GM23338 (cell line): ENCODE results near the gene TXNL4B. TPM values are rescaled to one million over a fixed set of nuclear protein-coding genes. Genes with fewer than 3 reads are reported as not detected.

Experiments used
- ATAC-seq: fragments of 200-7000 bp; cut with Tn5 transposase; 3 replicates; pipeline ENCODE4 v1.9.1; 2020
- DNase-seq: peaks from one replicate; pipeline ENCODE4 v3.0.0-alpha.2; 2015; ENCODE audit warnings: low spot score
- H2AFZ ChIP-seq: fragments of 200-600 bp; sonication (generic); 2 replicates; pipeline ENCODE4 v1.8.0; 2016; ENCODE audit warnings: antibody characterized with exemption, mild to moderate bottlenecking, moderate library complexity
- H3F3A ChIP-seq: fragments of 200-600 bp; sonication (generic); replicated peaks from 2 replicates; pipeline ENCODE4 v1.8.0; 2017; ENCODE audit warnings: antibody characterized with exemption, mixed run types, low read depth
- H3K27ac ChIP-seq: fragments of 200-600 bp; sonication (generic); 2 replicates; pipeline ENCODE4 v1.6.1; 2016; ENCODE audit warnings: low read depth
- H3K27me3 ChIP-seq: fragments of 200-600 bp; sonication (generic); 2 replicates; pipeline ENCODE4 v1.8.0; 2016; ENCODE audit warnings: mild to moderate bottlenecking, mixed run types, moderate library complexity; ENCODE audit not compliant: insufficient read depth
- H3K36me3 ChIP-seq: fragments of 200-600 bp; sonication (generic); 2 replicates; pipeline ENCODE4 v1.8.0; 2016; ENCODE audit warnings: mild to moderate bottlenecking; ENCODE audit not compliant: insufficient read depth
- H3K4me1 ChIP-seq: fragments of 200-600 bp; sonication (generic); 2 replicates; pipeline ENCODE4 v1.8.0; 2016; ENCODE audit warnings: mild to moderate bottlenecking, moderate library complexity; ENCODE audit not compliant: insufficient read depth
- H3K4me2 ChIP-seq: fragments of 200-600 bp; sonication (generic); 2 replicates; pipeline ENCODE4 v1.7.1; 2017; ENCODE audit warnings: mixed run types
- H3K4me3 ChIP-seq: fragments of 200-600 bp; sonication (generic); 2 replicates; pipeline ENCODE4 v1.6.1; 2016; ENCODE audit warnings: mixed run types
- H3K79me2 ChIP-seq: fragments of 200-600 bp; sonication (generic); replicated peaks from 2 replicates; pipeline ENCODE4 v1.8.0; 2017; ENCODE audit warnings: mild to moderate bottlenecking; ENCODE audit not compliant: insufficient read depth
- H3K9me2 ChIP-seq: fragments of 200-600 bp; sonication (generic); 2 replicates; pipeline ENCODE4 v1.8.0; 2017; ENCODE audit not compliant: insufficient read depth
- H4K20me1 ChIP-seq: fragments of 200-600 bp; sonication (generic); replicated peaks from 2 replicates; pipeline ENCODE4 v1.8.0; 2017; ENCODE audit warnings: mild to moderate bottlenecking; ENCODE audit not compliant: insufficient read depth
- H3K27ac Mint-ChIP-seq: 2 replicates; pipeline ENCODE4 v1.8.0; 2020; ENCODE audit warnings: inconsistent platforms, mild to moderate bottlenecking, moderate library complexity, mixed read lengths
- H3K27me3 Mint-ChIP-seq: 3 replicates; pipeline ENCODE4 v1.8.0; 2022; ENCODE audit warnings: low read depth, mild to moderate bottlenecking, moderate library complexity, mixed read lengths, inconsistent platforms; ENCODE audit not compliant: insufficient read depth, poor library complexity
- H3K36me3 Mint-ChIP-seq: 3 replicates; pipeline ENCODE4 v1.8.0; 2021; ENCODE audit warnings: low read depth, mild to moderate bottlenecking, inconsistent platforms, moderate library complexity, mixed read lengths
- H3K4me1 Mint-ChIP-seq: 3 replicates; pipeline ENCODE4 v1.8.0; 2020; ENCODE audit warnings: mild to moderate bottlenecking, inconsistent platforms, mixed read lengths
- H3K4me3 Mint-ChIP-seq: 3 replicates; pipeline ENCODE4 v1.8.0; 2021; ENCODE audit warnings: moderate library complexity, mild to moderate bottlenecking, inconsistent platforms, mixed read lengths
- H3K9me3 Mint-ChIP-seq: 3 replicates; pipeline ENCODE4 v1.8.0; 2020; ENCODE audit warnings: moderate library complexity, mild to moderate bottlenecking, inconsistent platforms, mixed read lengths
- CREB1 ChIP-seq: fragments of 250-450 bp; sonication (Bioruptor Pico); IDR thresholded peaks from 2 replicates; pipeline ENCODE4 v1.5.0; 2020; ENCODE audit warnings: low read depth, mild to moderate bottlenecking, moderate library complexity
- ETS1 ChIP-seq: IDR thresholded peaks from 2 replicates; pipeline ENCODE4 v1.6.1; 2016; ENCODE audit warnings: antibody characterized with exemption
- EZH2 ChIP-seq: fragments of 200-600 bp; sonication (generic); IDR thresholded peaks from one replicate; pipeline ENCODE4 v1.8.0; 2017; ENCODE audit warnings: antibody characterized with exemption, mild to moderate bottlenecking, low read depth; ENCODE audit not compliant: unreplicated experiment
- EZH2phosphoT487 ChIP-seq: fragments of 200-600 bp; sonication (generic); IDR thresholded peaks from one replicate; pipeline ENCODE4 v1.8.1; 2018; ENCODE audit warnings: antibody characterized with exemption; ENCODE audit not compliant: unreplicated experiment
- NANOG ChIP-seq: IDR thresholded peaks from 2 replicates; pipeline ENCODE4 v1.6.1; 2016; ENCODE audit warnings: antibody characterized with exemption, borderline replicate concordance
- POLR2AphosphoS5 ChIP-seq: IDR thresholded peaks from 2 replicates; pipeline ENCODE4 v1.6.1; 2016; ENCODE audit warnings: antibody characterized with exemption, low read depth
- STAT1 ChIP-seq: IDR thresholded peaks from one replicate; pipeline ENCODE4 v1.6.1; 2016; ENCODE audit warnings: antibody characterized with exemption; ENCODE audit not compliant: unreplicated experiment
- ZNF114 ChIP-seq: fragments of 250-450 bp; sonication (Bioruptor Pico); IDR thresholded peaks from 2 replicates; pipeline ENCODE4 v1.5.0; 2020; ENCODE audit warnings: mild to moderate bottlenecking, moderate library complexity
- polyA plus RNA-seq: library from polyadenylated mRNA; unstranded; fragments of >200 nt; fragmentation: Nextera tagmentation; extraction: Ambion mirVana; gene quantifications from 2 replicates; pipeline ENCODE4 v1.2.1, GENCODE V29; 2016
- total RNA-seq: library from RNA; depleted of rRNA; stranded (reverse); fragments of >200 nt; shearing (Covaris generic); gene quantifications from 2 replicates; pipeline ENCODE4 v1.2.3, GENCODE V29; 2014
- TF ChIP-seq, protein P1 (sequence below): IDR thresholded peaks from one replicate; pipeline ENCODE4 v1.6.1; 2018; ENCODE audit warnings: antibody characterized with exemption; ENCODE audit not compliant: unreplicated experiment
- TF ChIP-seq, protein P2 (sequence below): fragments of 250-450 bp; sonication (Bioruptor Pico); IDR thresholded peaks from 2 replicates; pipeline ENCODE4 v1.5.0; 2020; ENCODE audit warnings: mild to moderate bottlenecking, moderate library complexity

The TXNL4B gene
- total and polyA plus RNA-seq, 2 experiments from 2014 or later = 3.7 to 8.9 TPM

- Histone ChIP-seq H2AFZ (no peak overlapping the region), H4K20me1 (no peaks in the 10 kb centered on the region), H3K4me1 (no peaks in the 10 kb centered on the region), H3F3A (no peaks in the 10 kb centered on the region), H3K4me2 (no peak overlapping the region), H3K36me3 (no peaks in the 10 kb centered on the region), H3K27me3 (no peaks in the 10 kb centered on the region), H3K9me2 (no peaks in the 10 kb centered on the region), H3K27ac (no peak overlapping the region), H3K4me3 (no peak overlapping the region), H3K79me2 (no peaks in the 10 kb centered on the region)
- peak; percentile 33 for DNase-seq
- Mint-ChIP-seq H3K36me3 (no peaks in the 10 kb centered on the region), H3K9me3 (peaks cover 10% of the 10 kb centered on the region; the same call in 1 of the 3 replicates), H3K27me3 (no peaks in the 10 kb centered on the region), H3K4me1 (no peaks in the 10 kb centered on the region; the same call in 1 of the 3 replicates), H3K27ac (no peak overlapping the region), H3K4me3 (no peak overlapping the region)
- TF ChIP-seq NANOG (no peak), STAT1 (no peak)
- TF ChIP-seq, protein P1, sequence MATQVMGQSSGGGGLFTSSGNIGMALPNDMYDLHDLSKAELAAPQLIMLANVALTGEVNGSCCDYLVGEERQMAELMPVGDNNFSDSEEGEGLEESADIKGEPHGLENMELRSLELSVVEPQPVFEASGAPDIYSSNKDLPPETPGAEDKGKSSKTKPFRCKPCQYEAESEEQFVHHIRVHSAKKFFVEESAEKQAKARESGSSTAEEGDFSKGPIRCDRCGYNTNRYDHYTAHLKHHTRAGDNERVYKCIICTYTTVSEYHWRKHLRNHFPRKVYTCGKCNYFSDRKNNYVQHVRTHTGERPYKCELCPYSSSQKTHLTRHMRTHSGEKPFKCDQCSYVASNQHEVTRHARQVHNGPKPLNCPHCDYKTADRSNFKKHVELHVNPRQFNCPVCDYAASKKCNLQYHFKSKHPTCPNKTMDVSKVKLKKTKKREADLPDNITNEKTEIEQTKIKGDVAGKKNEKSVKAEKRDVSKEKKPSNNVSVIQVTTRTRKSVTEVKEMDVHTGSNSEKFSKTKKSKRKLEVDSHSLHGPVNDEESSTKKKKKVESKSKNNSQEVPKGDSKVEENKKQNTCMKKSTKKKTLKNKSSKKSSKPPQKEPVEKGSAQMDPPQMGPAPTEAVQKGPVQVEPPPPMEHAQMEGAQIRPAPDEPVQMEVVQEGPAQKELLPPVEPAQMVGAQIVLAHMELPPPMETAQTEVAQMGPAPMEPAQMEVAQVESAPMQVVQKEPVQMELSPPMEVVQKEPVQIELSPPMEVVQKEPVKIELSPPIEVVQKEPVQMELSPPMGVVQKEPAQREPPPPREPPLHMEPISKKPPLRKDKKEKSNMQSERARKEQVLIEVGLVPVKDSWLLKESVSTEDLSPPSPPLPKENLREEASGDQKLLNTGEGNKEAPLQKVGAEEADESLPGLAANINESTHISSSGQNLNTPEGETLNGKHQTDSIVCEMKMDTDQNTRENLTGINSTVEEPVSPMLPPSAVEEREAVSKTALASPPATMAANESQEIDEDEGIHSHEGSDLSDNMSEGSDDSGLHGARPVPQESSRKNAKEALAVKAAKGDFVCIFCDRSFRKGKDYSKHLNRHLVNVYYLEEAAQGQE = no peak
- ATAC-seq = peak; percentile 50
Measured at GRCh38 chr16:72072514-72073342, 20.7 kb downstream of the TXNL4B start.

DNA sequence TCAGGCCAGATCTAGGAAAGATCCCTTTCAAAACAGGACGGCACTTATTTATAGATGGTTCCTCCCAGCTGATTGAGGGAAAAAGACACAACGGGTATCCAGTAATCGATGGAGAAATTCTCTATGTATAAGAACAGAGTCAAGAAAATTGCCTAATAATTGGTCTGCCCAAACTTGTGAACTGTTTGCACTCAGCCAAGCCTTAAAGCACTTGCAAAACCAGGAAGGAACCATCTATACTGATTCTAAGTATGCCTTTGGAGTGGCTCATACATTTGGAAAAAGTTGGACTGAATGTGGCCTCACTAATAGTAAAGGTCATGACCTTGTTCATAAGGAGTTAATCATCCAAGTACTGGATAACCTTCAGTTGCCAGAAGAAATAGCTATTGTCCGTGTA is 24.5 kb downstream of the TXNL4B start:
- no peak for ATAC-seq
- Histone ChIP-seq H3K27me3 (no peaks in the 10 kb centered on the region), H3K4me3 (no peak overlapping the region), H3K79me2 (no peaks in the 10 kb centered on the region), H3K36me3 (no peaks in the 10 kb centered on the region), H3K4me1 (no peaks in the 10 kb centered on the region), H3K9me2 (no peaks in the 10 kb centered on the region), H3F3A (no peaks in the 10 kb centered on the region), H2AFZ (no peak overlapping the region), H3K27ac (no peak overlapping the region), H4K20me1 (no peaks in the 10 kb centered on the region), H3K4me2 (no peak overlapping the region)
- no peak overlapping the region for H3K27ac Mint-ChIP-seq
- no peaks in the 10 kb centered on the region; the same call in 2 of the 3 replicates for H3K4me1 Mint-ChIP-seq
- H3K36me3 Mint-ChIP-seq = no peaks in the 10 kb centered on the region
- no peaks in the 10 kb centered on the region for H3K27me3 Mint-ChIP-seq
- H3K9me3 Mint-ChIP-seq = peaks cover 10% of the 10 kb centered on the region
- DNase-seq = no peak
- TF ChIP-seq EZH2phosphoT487 (no peak), ZNF114 (CRISPR knock-in tag) (no peak), ETS1 (no peak), EZH2 (no peak), POLR2AphosphoS5 (no peak), CREB1 (CRISPR knock-in tag) (no peak)
- TF ChIP-seq, protein P2, sequence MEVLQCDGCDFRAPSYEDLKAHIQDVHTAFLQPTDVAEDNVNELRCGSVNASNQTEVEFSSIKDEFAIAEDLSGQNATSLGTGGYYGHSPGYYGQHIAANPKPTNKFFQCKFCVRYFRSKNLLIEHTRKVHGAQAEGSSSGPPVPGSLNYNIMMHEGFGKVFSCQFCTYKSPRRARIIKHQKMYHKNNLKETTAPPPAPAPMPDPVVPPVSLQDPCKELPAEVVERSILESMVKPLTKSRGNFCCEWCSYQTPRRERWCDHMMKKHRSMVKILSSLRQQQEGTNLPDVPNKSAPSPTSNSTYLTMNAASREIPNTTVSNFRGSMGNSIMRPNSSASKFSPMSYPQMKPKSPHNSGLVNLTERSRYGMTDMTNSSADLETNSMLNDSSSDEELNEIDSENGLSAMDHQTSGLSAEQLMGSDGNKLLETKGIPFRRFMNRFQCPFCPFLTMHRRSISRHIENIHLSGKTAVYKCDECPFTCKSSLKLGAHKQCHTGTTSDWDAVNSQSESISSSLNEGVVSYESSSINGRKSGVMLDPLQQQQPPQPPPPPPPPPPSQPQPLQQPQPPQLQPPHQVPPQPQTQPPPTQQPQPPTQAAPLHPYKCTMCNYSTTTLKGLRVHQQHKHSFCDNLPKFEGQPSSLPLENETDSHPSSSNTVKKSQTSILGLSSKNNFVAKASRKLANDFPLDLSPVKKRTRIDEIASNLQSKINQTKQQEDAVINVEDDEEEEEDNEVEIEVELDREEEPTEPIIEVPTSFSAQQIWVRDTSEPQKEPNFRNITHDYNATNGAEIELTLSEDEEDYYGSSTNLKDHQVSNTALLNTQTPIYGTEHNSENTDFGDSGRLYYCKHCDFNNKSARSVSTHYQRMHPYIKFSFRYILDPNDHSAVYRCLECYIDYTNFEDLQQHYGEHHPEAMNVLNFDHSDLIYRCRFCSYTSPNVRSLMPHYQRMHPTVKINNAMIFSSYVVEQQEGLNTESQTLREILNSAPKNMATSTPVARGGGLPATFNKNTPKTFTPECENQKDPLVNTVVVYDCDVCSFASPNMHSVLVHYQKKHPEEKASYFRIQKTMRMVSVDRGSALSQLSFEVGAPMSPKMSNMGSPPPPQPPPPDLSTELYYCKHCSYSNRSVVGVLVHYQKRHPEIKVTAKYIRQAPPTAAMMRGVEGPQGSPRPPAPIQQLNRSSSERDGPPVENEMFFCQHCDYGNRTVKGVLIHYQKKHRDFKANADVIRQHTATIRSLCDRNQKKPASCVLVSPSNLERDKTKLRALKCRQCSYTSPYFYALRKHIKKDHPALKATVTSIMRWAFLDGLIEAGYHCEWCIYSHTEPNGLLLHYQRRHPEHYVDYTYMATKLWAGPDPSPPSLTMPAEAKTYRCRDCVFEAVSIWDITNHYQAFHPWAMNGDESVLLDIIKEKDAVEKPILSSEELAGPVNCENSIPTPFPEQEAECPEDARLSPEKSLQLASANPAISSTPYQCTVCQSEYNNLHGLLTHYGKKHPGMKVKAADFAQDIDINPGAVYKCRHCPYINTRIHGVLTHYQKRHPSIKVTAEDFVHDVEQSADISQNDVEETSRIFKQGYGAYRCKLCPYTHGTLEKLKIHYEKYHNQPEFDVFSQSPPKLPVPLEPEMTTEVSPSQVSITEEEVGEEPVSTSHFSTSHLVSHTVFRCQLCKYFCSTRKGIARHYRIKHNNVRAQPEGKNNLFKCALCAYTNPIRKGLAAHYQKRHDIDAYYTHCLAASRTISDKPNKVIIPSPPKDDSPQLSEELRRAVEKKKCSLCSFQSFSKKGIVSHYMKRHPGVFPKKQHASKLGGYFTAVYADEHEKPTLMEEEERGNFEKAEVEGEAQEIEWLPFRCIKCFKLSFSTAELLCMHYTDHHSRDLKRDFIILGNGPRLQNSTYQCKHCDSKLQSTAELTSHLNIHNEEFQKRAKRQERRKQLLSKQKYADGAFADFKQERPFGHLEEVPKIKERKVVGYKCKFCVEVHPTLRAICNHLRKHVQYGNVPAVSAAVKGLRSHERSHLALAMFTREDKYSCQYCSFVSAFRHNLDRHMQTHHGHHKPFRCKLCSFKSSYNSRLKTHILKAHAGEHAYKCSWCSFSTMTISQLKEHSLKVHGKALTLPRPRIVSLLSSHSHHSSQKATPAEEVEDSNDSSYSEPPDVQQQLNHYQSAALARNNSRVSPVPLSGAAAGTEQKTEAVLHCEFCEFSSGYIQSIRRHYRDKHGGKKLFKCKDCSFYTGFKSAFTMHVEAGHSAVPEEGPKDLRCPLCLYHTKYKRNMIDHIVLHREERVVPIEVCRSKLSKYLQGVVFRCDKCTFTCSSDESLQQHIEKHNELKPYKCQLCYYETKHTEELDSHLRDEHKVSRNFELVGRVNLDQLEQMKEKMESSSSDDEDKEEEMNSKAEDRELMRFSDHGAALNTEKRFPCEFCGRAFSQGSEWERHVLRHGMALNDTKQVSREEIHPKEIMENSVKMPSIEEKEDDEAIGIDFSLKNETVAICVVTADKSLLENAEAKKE (CRISPR knock-in tag) = no peak
- no peak overlapping the region for H3K4me3 Mint-ChIP-seq
